OCI-LY3 (cell line): Measurements from ENCODE around the gene DQX1.

Experiments used
- EZH2phosphoT487 ChIP-seq: fragments of 200-600 bp; shearing (Covaris generic); IDR thresholded peaks from 2 replicates; pipeline ENCODE4 v1.6.1; 2018; ENCODE audit warnings: antibody characterized with exemption, mixed run types, low read depth
- TF ChIP-seq, protein P1 (sequence below): fragments of 200-600, 300-600 bp; sonication (generic); IDR thresholded peaks from 2 replicates; pipeline ENCODE4 v1.5.1; 2014; ENCODE audit warnings: antibody characterized with exemption, low read length, low read depth

DNA sequence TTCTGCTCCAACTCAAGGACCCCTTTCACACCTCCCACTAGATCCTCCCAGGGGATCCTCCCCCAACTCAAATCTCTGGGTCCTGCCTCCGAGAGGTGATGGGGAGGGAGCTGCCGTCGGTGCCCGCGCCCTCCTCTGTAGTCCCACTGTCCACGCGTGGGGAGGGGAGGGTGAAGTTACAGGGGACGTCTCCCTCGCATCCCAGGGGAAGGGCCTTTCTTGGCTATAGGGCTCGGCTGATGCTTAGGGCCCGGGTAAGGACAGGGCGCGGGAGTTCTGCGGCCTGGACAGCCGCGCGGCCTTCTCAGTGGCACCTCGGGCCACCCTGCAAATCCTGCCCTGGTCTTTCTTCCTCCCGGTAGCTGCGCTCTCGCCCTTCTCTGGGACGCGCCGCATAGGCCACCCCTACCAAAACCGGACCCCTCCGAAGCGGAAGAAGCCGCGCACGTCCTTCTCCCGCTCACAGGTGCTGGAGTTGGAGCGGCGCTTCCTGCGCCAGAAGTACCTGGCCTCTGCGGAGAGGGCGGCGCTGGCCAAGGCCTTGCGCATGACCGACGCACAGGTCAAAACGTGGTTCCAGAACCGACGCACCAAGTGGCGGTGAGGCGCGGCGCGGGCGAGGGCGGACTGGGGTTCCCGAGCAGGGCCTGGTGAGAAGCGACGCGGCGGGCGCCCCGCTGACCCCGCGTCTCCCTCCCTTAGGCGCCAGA is 10.6 kb downstream of the DQX1 start:
- TF ChIP-seq, protein P1, sequence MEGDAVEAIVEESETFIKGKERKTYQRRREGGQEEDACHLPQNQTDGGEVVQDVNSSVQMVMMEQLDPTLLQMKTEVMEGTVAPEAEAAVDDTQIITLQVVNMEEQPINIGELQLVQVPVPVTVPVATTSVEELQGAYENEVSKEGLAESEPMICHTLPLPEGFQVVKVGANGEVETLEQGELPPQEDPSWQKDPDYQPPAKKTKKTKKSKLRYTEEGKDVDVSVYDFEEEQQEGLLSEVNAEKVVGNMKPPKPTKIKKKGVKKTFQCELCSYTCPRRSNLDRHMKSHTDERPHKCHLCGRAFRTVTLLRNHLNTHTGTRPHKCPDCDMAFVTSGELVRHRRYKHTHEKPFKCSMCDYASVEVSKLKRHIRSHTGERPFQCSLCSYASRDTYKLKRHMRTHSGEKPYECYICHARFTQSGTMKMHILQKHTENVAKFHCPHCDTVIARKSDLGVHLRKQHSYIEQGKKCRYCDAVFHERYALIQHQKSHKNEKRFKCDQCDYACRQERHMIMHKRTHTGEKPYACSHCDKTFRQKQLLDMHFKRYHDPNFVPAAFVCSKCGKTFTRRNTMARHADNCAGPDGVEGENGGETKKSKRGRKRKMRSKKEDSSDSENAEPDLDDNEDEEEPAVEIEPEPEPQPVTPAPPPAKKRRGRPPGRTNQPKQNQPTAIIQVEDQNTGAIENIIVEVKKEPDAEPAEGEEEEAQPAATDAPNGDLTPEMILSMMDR = no peak
- TF ChIP-seq EZH2phosphoT487 = no peak
